Chondrocyte (in vitro differentiated cells): ENCODE measurements around the gene PIK3AP1. TPM values are rescaled to one million over a fixed set of nuclear protein-coding genes. Genes with fewer than 3 reads are reported as not detected.
A peak's percentile ranks its signal among the peaks of the same experiment; 100 is the strongest.

Experiments
- DNase-seq: peaks from one replicate; pipeline ENCODE4 v3.0.0; 2021; ENCODE audit warnings: mixed read lengths, low spot score
- H3K27ac Mint-ChIP-seq: one replicate; pipeline ENCODE4 v1.8.0; 2021; ENCODE audit warnings: mild to moderate bottlenecking, moderate library complexity, mixed read lengths; ENCODE audit not compliant: unreplicated experiment
- H3K27me3 Mint-ChIP-seq: 2 replicates; pipeline ENCODE4 v1.8.0; 2021; ENCODE audit warnings: low read depth, mixed read lengths
- H3K36me3 Mint-ChIP-seq: 2 replicates; pipeline ENCODE4 v1.8.0; 2021; ENCODE audit warnings: low read depth, mixed read lengths
- H3K4me1 Mint-ChIP-seq: 2 replicates; pipeline ENCODE4 v1.8.0; 2021; ENCODE audit warnings: low read depth, mild to moderate bottlenecking, mixed read lengths
- H3K4me3 Mint-ChIP-seq: one replicate; pipeline ENCODE4 v1.8.0; 2021; ENCODE audit warnings: mild to moderate bottlenecking, moderate library complexity, mixed read lengths; ENCODE audit not compliant: unreplicated experiment
- H3K9me3 Mint-ChIP-seq: 2 replicates; pipeline ENCODE4 v1.8.0; 2021; ENCODE audit warnings: low read depth, mixed read lengths
- CTCF ChIP-seq: fragments of 200-600 bp; sonication (generic); IDR thresholded peaks from 2 replicates; pipeline ENCODE4 v1.5.0; 2021; ENCODE audit warnings: antibody characterized with exemption, mild to moderate bottlenecking, moderate library complexity
- total RNA-seq: library from RNA; stranded (reverse); gene quantifications from 3 replicates; pipeline ENCODE4 v1.2.1, GENCODE V29; 2021

The PIK3AP1 gene
- total RNA-seq, 1 donor from 2014 or later: 9.9 TPM

- Mint-ChIP-seq H3K4me3 (no peak overlapping the region), H3K9me3 (no peaks in the 10 kb centered on the region), H3K27me3 (no peaks in the 10 kb centered on the region), H3K4me1 (peaks cover 4% of the 10 kb centered on the region), H3K36me3 (peaks cover 4% of the 10 kb centered on the region), H3K27ac (no peak overlapping the region)
- TF ChIP-seq CTCF: no peak
- no peak for DNase-seq
These were observed 87.2 kb downstream of the PIK3AP1 start for GRCh38 chr10:96632974-96633710.

- TF ChIP-seq CTCF: no peak
- Mint-ChIP-seq H3K36me3 (peaks cover 5% of the 10 kb centered on the region), H3K27ac (no peak overlapping the region), H3K4me1 (no peaks in the 10 kb centered on the region), H3K4me3 (no peak overlapping the region), H3K9me3 (no peaks in the 10 kb centered on the region), H3K27me3 (no peaks in the 10 kb centered on the region)
- no peak for DNase-seq
These were observed 93.0 kb downstream of the PIK3AP1 start for GRCh38 chr10:96627292-96627691.

GRCh38 chr10:96626795-96627194 is 93.5 kb downstream of the PIK3AP1 start:
- H3K9me3 Mint-ChIP-seq: no peaks in the 10 kb centered on the region
- no peaks in the 10 kb centered on the region for H3K4me1 Mint-ChIP-seq
- no peak for DNase-seq
- H3K27ac Mint-ChIP-seq: no peak overlapping the region
- H3K27me3 Mint-ChIP-seq: no peaks in the 10 kb centered on the region
- H3K4me3 Mint-ChIP-seq: no peak overlapping the region
- peak; percentile 23 for TF ChIP-seq CTCF
- peaks cover 5% of the 10 kb centered on the region for H3K36me3 Mint-ChIP-seq

- no peaks in the 10 kb centered on the region for H3K4me1 Mint-ChIP-seq
- no peak for DNase-seq
- no peak for TF ChIP-seq CTCF
- H3K4me3 Mint-ChIP-seq: no peak overlapping the region
- no peaks in the 10 kb centered on the region for H3K9me3 Mint-ChIP-seq
- H3K36me3 Mint-ChIP-seq: peaks cover 6% of the 10 kb centered on the region
- no peaks in the 10 kb centered on the region for H3K27me3 Mint-ChIP-seq
- no peak overlapping the region for H3K27ac Mint-ChIP-seq
These were observed 95.1 kb downstream of the PIK3AP1 start for GRCh38 chr10:96625173-96625572.

- Mint-ChIP-seq H3K36me3 (peaks cover 4% of the 10 kb centered on the region), H3K9me3 (no peaks in the 10 kb centered on the region), H3K4me1 (peaks cover 11% of the 10 kb centered on the region), H3K27ac (no peak overlapping the region), H3K4me3 (no peak overlapping the region), H3K27me3 (no peaks in the 10 kb centered on the region)
- no peak for DNase-seq
- TF ChIP-seq CTCF: no peak
These were observed 98.1 kb downstream of the PIK3AP1 start for GRCh38 chr10:96622013-96622787.
